Measurements from ENCODE around the gene ZNF469. TPM values are rescaled to one million over a fixed set of nuclear protein-coding genes. Genes with fewer than 3 reads are reported as not detected.

The ZNF469 gene
- polyA plus RNA-seq, 1 experiment = 1.2 TPM

DNA sequence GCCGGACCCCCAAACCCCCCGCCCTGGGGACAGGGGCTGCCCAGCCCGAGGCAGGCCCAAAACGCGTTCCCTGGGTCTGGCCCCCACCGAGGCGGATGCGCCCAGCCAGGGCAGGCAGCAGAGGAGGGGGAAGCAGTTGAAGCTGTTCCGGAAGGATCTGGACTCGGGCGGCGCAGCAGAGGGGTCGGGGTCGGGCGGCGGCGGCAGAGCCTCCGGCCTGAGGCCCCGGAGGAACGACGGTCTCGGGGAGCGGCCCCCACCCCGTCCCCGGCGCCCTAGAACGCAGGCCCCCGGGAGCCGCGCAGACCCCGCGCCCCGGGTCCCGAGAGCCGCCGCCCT, 47.4 kb downstream of the ZNF469 start:
- Histone ChIP-seq H3K27me3 (ENCODE audit: control insufficient read depth, insufficient read depth, low read length) (no peaks in the 10 kb centered on the region), H3K4me3 (ENCODE audit: low read depth, low read length) (no peak overlapping the region), H3K36me3 (ENCODE audit: control insufficient read depth, insufficient read depth, low read length) (peaks cover 6% of the 10 kb centered on the region)
- TF ChIP-seq, protein P1, sequence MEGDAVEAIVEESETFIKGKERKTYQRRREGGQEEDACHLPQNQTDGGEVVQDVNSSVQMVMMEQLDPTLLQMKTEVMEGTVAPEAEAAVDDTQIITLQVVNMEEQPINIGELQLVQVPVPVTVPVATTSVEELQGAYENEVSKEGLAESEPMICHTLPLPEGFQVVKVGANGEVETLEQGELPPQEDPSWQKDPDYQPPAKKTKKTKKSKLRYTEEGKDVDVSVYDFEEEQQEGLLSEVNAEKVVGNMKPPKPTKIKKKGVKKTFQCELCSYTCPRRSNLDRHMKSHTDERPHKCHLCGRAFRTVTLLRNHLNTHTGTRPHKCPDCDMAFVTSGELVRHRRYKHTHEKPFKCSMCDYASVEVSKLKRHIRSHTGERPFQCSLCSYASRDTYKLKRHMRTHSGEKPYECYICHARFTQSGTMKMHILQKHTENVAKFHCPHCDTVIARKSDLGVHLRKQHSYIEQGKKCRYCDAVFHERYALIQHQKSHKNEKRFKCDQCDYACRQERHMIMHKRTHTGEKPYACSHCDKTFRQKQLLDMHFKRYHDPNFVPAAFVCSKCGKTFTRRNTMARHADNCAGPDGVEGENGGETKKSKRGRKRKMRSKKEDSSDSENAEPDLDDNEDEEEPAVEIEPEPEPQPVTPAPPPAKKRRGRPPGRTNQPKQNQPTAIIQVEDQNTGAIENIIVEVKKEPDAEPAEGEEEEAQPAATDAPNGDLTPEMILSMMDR (IDR thresholded peaks at IDR 0.05; ENCODE audit: insufficient read depth, low read depth, low read length) = no peak
- CTCF ChIA-PET = no interaction called here
- POLR2A ChIA-PET = no interaction called here
- DNase-seq (ENCODE audit: low read depth) = no peak

DNA sequence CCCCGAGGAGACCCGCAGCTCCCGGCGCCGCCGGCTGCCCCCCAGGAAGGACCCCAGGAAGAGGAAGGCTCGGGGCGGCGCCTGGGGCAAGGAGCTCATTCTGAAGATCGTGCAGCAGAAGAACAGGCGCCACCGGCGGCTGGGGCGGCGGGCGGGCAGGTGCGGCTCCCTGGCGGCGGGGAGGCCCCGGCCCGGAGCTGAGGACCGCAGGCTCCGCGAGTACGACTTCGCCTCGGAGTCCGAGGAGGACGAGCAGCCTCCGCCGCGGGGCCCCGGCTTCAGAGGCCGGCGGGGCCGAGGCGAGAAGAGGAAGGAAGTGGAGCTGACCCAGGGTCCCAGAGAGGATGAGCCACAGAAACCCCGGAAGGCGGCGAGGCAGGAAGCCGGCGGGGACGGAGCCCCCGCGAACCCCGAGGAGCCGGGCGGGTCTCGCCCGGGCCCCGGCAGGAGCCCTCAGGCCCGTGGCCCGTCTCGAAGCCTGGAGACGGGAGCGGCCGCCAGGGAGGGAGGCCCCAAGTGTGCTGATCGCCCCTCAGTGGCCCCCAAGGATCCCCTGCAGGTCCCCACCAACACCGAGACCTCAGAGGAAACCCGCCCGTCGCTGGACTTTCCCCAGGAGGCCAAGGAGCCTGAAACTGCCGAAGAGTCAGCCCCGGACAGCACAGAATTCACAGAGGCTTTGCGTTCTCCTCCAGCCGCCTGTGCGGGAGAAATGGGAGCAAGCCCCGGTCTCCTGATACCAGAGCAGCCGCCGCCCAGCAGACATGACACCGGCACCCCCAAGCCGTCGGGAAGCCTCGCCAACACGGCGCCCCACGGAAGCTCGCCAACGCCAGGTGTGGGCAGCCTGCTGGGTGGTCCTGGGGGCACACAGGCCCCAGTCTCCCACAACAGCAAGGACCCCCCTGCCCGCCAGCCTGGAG, 48.0 kb downstream of the ZNF469 start:
- no peak overlapping the region for H3K4me3 ChIP-seq (ENCODE audit: low read depth, low read length)
- peaks cover 4% of the 10 kb centered on the region for H3K36me3 ChIP-seq (ENCODE audit: control insufficient read depth, insufficient read depth, low read length)
- CTCF ChIA-PET = no interaction called here
- no peak for DNase-seq (ENCODE audit: low read depth)
- no peaks in the 10 kb centered on the region for H3K27me3 ChIP-seq (ENCODE audit: control insufficient read depth, insufficient read depth, low read length)
- POLR2A ChIA-PET = no interaction called here
- TF ChIP-seq, protein P1 (IDR thresholded peaks at IDR 0.05; ENCODE audit: insufficient read depth, low read depth, low read length) = no peak

DNA sequence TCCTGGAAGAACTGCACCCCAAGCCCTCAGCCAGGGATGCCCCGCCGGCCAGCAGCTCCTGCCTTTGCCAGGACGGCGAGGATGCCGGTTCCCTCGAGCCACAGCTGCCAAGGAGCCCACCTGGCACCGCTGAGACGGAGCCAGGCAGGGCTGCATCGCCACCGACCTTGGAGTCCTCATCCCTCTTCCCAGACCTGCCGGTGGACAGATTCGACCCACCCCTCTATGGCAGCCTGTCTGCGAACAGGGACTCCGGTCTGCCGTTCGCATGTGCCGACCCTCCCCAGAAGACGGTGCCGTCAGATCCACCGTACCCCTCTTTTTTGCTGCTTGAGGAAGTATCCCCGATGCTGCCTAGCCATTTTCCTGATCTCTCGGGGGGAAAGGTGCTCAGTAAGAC, 48.9 kb downstream of the ZNF469 start:
- no peak for DNase-seq (ENCODE audit: low read depth)
- Histone ChIP-seq H3K36me3 (ENCODE audit: control insufficient read depth, insufficient read depth, low read length) (peaks cover 1% of the 10 kb centered on the region), H3K4me3 (ENCODE audit: low read depth, low read length) (no peak overlapping the region), H3K27me3 (ENCODE audit: control insufficient read depth, insufficient read depth, low read length) (no peaks in the 10 kb centered on the region)
- ChIA-PET CTCF (no interaction called here), POLR2A (no interaction called here)
- TF ChIP-seq, protein P1 (IDR thresholded peaks at IDR 0.05; ENCODE audit: insufficient read depth, low read depth, low read length) = no peak

GRCh38 chr16:88432174-88432573, 49.4 kb downstream of the ZNF469 start:
- POLR2A ChIA-PET = no interaction called here
- TF ChIP-seq, protein P1 (IDR thresholded peaks at IDR 0.05; ENCODE audit: insufficient read depth, low read depth, low read length) = no peak
- Histone ChIP-seq H3K4me3 (ENCODE audit: low read depth, low read length) (no peak overlapping the region), H3K27me3 (ENCODE audit: control insufficient read depth, insufficient read depth, low read length) (no peaks in the 10 kb centered on the region), H3K36me3 (ENCODE audit: control insufficient read depth, insufficient read depth, low read length) (peaks cover 1% of the 10 kb centered on the region)
- CTCF ChIA-PET = no interaction called here
- DNase-seq (ENCODE audit: low read depth) = no peak

Other genes starting within 250 kb of the ZNF469 start
- gene ZFPM1, start 70.3 kb downstream of the ZNF469 start, polyA plus RNA-seq (2011; rRNA removed) = 0.16 and 0.22 TPM in 2 replicates
- gene ZC3H18, start 187.4 kb downstream of the ZNF469 start, polyA plus RNA-seq (2011; rRNA removed) = 7.9 and 11.2 TPM in 2 replicates